ENCODE data around the gene CFAP97.
"Not testable (repeated sequence)": the region's sequence is repeated elsewhere in the genome, so short reads cannot be mapped to it uniquely, and the experiment has no call there.

Gene CFAP97

DNA sequence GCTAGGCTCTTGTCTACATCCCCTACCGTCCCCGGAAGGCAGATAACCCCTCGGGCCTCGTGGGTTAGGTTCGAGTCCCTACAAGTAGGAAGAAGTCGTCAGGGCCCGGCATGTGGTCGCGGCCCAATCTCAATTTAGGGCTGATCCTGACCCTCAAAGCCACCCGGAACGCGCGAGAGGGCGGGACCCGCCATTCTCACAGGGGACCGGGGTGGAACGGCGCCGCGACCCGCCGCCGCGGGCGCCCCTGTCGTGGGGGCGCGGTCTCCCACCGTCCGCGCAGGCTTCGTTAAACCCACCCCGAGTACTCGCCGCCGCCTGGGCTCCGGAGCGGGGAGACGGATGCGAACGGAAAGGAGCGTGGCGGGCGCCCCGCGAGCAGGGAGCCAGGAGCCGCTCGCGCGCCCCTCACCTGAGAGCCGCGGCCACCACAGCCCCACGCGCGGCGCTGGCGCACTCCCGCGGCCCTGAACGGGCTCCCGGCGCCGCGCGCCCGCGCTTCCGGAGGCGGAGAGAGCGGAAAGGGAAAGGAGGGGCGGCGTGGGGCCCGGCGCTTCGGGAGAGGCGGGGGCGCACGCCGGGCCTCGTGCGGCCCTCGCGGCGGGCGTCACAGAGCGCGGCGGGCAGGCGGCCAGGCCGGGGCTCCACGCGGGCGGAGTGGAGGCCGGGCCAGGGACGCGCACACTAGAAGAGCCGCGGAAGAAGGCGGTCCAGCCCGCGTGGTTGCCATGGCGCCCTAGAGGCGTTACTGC is at the start of gene CFAP97:
CFAP97 (minus strand) TSS at position 515 of the 752 bp plus-strand sequence. CDS start 12,804 bp downstream, outside the sequence.
- peak; percentile 75 to 78 for DNase-seq

GRCh38 chr4:185249105-185249504 is 45.3 kb upstream of the CFAP97 start:
- no peak for DNase-seq

DNA sequence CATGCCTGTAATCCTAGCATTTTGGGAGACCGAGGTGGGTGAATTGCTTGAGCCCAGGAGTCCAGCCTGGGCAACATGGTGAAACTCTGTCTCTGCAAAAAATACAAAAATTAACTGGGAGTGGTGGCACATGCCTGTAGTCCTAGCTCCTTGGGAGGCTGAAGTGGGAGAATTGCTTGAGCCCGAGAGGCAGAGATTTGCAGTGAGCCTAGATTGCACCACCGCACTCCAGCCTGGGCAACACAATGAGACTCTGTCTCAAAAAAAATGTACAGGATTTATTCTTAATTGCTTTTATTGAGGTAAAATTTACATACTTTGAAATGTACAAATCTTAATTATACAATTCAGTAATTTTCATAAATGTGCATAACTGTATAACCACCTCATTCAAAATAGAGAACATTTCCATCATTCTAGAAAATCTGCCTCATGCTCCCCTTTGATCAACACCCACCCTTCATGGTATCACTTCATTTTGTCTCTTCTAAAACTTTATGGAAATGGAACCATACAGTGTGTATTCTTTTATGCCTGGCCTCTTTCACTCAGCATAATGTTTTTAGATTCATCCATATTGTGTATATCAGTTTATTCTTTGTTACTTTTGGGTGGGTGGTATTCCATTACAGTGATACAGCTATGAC is 44.7 kb upstream of the CFAP97 start:
- DNase-seq: no peak

DNA sequence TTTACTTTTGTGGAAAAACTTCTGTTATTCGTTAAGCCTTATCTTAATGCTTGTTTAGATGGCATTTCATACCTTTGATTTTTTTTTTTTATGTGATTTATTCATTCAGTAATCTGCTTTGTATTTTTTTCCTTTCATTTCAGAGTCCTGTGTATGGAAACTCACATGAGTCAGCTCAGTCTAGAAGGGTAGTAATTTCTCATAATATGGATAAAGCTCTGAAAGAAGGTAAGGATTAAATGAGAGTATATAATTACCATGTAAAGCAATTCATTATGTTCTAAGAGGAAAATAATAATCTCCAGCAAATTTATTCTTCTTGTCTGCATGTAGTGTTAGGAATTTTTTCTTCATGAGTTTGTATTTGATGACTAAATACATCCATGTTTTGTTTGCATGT is 43.4 kb upstream of the CFAP97 start:
- DNase-seq: no peak

DNA sequence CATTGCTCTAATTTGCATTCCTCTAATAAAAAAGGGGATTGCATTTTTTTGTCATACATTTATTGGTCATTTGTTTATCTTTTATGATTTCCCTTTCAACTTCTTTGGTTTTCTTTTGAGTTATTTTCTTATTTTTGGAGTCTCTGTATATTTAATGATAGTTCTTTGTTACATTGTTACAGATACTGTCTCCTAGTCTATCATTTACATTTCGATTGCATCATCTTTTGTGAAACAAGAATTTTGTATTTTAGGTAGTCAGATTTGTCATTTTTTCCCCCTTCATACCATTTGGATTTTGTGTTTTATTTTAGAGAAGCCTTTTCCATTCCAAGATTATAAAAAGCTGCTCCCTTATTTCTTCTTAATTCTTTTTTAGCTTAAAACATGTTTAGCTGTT is 42.7 kb upstream of the CFAP97 start:
- DNase-seq: no peak

- no peak for DNase-seq
These were observed 41.0 kb upstream of the CFAP97 start for GRCh38 chr4:185244763-185245162.

- DNase-seq: no peak
These were observed 40.1 kb upstream of the CFAP97 start for GRCh38 chr4:185243879-185244278.

DNA sequence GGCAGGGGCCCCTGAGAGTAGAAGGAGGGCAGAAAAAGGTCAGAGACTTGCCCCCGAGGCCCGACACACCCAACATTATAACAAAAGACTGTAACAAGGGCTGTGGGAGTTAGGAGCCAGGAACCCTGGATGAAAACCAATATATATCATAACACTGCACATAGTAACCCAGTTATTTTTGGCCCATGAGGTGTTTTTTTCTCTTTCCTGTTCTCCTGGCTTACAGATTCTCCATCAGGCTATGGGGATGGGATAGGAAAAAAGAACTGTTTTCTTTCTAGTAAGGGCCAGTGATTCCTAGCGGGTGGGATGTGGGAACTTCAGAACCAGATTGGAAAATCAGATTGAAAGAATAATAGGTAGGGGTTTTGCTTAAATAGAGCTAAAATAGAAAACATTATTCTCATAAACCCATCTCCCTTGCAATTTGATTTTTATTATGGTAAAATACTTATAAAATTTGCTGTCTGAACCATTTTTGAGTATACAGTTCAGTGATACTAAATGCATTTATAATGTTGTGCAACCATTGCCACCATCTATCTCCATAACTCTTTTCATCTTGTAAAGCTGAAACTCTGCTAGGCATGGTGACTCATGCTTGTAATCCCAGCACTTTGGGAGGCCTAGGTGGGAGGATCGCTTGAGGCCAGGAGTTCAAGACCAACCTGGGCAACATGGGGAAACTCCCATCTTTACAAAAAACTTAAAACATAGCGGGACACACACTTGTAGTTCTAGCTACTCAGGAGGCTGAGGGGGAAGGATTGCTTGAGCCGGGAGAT is 39.1 kb upstream of the CFAP97 start:
- DNase-seq: no peak

- DNase-seq: not testable (repeated sequence)
These were observed 36.7 kb upstream of the CFAP97 start for GRCh38 chr4:185240486-185240885.

DNA sequence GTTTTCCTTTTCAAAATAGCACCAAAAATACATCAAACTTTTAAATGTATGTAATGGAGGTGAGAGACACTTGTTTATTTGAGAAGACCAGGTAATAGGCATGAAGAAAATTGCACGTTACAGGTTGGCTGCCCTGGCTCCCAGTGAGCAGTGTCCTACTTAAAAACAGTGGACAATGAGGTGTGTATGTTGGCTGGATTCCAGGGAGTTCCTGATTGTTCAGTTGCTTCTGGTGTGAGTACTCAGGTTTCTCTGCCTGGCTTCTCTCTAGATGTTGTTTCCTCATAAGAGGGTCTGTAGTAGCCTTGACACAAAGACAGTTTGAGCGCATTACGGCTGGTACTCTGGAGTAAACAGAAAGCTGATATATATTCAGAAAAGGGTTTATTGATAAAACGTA is 35.0 kb upstream of the CFAP97 start:
- DNase-seq: no peak

- no peak for DNase-seq
These were observed 34.4 kb upstream of the CFAP97 start for GRCh38 chr4:185238215-185238681.

GRCh38 chr4:185237175-185237574 is 33.4 kb upstream of the CFAP97 start:
- no peak for DNase-seq

GRCh38 chr4:185235843-185236503 is 32.2 kb upstream of the CFAP97 start:
- DNase-seq: no peak

DNA sequence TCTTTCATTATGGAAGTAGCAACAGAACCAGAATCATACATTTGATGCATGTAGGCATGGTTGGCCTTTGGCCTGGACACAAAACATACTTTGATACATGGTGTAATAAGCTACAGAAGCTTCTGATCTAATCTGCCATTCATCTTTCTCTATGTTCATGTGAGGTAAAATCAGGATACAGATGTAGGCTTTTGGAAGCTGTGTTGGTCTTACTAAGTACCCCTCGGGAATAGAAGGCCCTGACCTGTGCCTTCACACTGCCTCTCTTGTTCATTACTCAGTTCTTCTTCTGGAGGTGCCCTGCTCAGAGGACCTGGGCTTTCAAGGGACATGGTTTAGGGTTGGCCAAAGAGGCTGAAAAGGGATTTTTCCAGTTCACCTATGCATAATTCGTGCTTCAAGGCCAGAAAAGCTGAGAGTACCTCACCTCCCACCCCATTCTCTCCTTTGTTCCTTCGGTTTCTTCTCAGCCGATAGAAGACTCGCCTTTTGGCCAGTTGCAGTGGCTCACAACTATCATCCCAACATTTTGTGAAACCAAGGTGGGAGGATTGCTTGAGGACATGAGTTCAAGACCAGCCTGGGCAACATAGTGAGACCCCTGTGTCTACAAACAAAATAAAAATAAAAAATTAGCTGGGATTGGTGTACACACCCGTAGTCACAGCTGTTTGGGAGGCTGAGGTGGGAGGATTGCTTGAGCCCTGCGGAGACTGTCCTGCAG is 31.5 kb upstream of the CFAP97 start:
- no peak for DNase-seq

GRCh38 chr4:185232370-185232769 is 28.6 kb upstream of the CFAP97 start:
- no peak for DNase-seq

- no peak for DNase-seq
These were observed 25.4 kb upstream of the CFAP97 start for GRCh38 chr4:185229021-185229818.

- no peak for DNase-seq
These were observed 24.0 kb upstream of the CFAP97 start for GRCh38 chr4:185227713-185228278.

- DNase-seq: no peak
These were observed 23.3 kb upstream of the CFAP97 start for GRCh38 chr4:185227131-185227551.

- DNase-seq: no peak
These were observed 22.1 kb upstream of the CFAP97 start for GRCh38 chr4:185225940-185226339.

- DNase-seq: no peak
These were observed 20.8 kb upstream of the CFAP97 start for GRCh38 chr4:185224597-185224996.

GRCh38 chr4:185222598-185222997 is 18.8 kb upstream of the CFAP97 start:
- DNase-seq: no peak
